ENCODE measurements around the gene RNF128. TPM values are rescaled to one million over a fixed set of nuclear protein-coding genes. Genes with fewer than 3 reads are reported as not detected.
A peak's percentile ranks its signal among the peaks of the same experiment; 100 is the strongest.

Gene RNF128
- total and polyA plus RNA-seq, 2 of the 13 experiments (the other 11 are each of a cell fraction or from before 2014, with no cell fraction given): 18.5 to 43.5 TPM

GRCh38 chrX:106716004-106716403 lies 10.5 kb upstream of the RNF128 start (continued):
- TF ChIP-seq, protein P1, sequence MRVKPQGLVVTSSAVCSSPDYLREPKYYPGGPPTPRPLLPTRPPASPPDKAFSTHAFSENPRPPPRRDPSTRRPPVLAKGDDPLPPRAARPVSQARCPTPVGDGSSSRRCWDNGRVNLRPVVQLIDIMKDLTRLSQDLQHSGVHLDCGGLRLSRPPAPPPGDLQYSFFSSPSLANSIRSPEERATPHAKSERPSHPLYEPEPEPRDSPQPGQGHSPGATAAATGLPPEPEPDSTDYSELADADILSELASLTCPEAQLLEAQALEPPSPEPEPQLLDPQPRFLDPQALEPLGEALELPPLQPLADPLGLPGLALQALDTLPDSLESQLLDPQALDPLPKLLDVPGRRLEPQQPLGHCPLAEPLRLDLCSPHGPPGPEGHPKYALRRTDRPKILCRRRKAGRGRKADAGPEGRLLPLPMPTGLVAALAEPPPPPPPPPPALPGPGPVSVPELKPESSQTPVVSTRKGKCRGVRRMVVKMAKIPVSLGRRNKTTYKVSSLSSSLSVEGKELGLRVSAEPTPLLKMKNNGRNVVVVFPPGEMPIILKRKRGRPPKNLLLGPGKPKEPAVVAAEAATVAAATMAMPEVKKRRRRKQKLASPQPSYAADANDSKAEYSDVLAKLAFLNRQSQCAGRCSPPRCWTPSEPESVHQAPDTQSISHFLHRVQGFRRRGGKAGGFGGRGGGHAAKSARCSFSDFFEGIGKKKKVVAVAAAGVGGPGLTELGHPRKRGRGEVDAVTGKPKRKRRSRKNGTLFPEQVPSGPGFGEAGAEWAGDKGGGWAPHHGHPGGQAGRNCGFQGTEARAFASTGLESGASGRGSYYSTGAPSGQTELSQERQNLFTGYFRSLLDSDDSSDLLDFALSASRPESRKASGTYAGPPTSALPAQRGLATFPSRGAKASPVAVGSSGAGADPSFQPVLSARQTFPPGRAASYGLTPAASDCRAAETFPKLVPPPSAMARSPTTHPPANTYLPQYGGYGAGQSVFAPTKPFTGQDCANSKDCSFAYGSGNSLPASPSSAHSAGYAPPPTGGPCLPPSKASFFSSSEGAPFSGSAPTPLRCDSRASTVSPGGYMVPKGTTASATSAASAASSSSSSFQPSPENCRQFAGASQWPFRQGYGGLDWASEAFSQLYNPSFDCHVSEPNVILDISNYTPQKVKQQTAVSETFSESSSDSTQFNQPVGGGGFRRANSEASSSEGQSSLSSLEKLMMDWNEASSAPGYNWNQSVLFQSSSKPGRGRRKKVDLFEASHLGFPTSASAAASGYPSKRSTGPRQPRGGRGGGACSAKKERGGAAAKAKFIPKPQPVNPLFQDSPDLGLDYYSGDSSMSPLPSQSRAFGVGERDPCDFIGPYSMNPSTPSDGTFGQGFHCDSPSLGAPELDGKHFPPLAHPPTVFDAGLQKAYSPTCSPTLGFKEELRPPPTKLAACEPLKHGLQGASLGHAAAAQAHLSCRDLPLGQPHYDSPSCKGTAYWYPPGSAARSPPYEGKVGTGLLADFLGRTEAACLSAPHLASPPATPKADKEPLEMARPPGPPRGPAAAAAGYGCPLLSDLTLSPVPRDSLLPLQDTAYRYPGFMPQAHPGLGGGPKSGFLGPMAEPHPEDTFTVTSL (CRISPR knock-in tag; IDR thresholded peaks at IDR 0.05; ENCODE audit: borderline replicate concordance): peak; percentile 30; the same call in 1 of the 2 replicates
- TF ChIP-seq ZNF768 (CRISPR knock-in tag; IDR thresholded peaks at IDR 0.05) (no peak), JUND (CRISPR knock-in tag; IDR thresholded peaks at IDR 0.05) (no peak), ATF1 (CRISPR knock-in tag; IDR thresholded peaks at IDR 0.05) (no peak), TAF15 (IDR thresholded peaks at IDR 0.05; ENCODE audit: low read depth, low read length, poor library complexity, severe bottlenecking) (no peak), ETV5 (CRISPR knock-in tag; IDR thresholded peaks at IDR 0.05; ENCODE audit: borderline replicate concordance) (0 out of 2 replicates have a peak, but pooled peaks have one; percentile 29), ZNF180 (CRISPR knock-in tag; IDR thresholded peaks at IDR 0.05; ENCODE audit: borderline replicate concordance, low read depth) (no peak), KDM6A (CRISPR knock-in tag; IDR thresholded peaks at IDR 0.05; ENCODE audit: low read depth) (0 out of 2 replicates have a peak, but pooled peaks have one; percentile 54), CBX1 (IDR thresholded peaks at IDR 0.05; ENCODE audit: low read depth) (no peak), ZNF720 (CRISPR knock-in tag; IDR thresholded peaks at IDR 0.05) (no peak), TEAD3 (CRISPR knock-in tag; optimal IDR thresholded peaks at IDR 0.05; ENCODE audit: borderline replicate concordance) (peak; percentile 93), MEIS1 (CRISPR knock-in tag; IDR thresholded peaks at IDR 0.05; ENCODE audit: borderline replicate concordance) (no peak), ZNF792 (CRISPR knock-in tag; IDR thresholded peaks at IDR 0.05) (0 out of 2 replicates have a peak, but pooled peaks have one; percentile 20), RARA (CRISPR knock-in tag; IDR thresholded peaks at IDR 0.05) (peak; percentile 27; the same call in 1 of the 2 replicates), NR2C2 (CRISPR knock-in tag; IDR thresholded peaks at IDR 0.05; ENCODE audit: borderline replicate concordance) (no peak), AFF4 (CRISPR knock-in tag; IDR thresholded peaks at IDR 0.05) (no peak)
- TF ChIP-seq, protein P2, sequence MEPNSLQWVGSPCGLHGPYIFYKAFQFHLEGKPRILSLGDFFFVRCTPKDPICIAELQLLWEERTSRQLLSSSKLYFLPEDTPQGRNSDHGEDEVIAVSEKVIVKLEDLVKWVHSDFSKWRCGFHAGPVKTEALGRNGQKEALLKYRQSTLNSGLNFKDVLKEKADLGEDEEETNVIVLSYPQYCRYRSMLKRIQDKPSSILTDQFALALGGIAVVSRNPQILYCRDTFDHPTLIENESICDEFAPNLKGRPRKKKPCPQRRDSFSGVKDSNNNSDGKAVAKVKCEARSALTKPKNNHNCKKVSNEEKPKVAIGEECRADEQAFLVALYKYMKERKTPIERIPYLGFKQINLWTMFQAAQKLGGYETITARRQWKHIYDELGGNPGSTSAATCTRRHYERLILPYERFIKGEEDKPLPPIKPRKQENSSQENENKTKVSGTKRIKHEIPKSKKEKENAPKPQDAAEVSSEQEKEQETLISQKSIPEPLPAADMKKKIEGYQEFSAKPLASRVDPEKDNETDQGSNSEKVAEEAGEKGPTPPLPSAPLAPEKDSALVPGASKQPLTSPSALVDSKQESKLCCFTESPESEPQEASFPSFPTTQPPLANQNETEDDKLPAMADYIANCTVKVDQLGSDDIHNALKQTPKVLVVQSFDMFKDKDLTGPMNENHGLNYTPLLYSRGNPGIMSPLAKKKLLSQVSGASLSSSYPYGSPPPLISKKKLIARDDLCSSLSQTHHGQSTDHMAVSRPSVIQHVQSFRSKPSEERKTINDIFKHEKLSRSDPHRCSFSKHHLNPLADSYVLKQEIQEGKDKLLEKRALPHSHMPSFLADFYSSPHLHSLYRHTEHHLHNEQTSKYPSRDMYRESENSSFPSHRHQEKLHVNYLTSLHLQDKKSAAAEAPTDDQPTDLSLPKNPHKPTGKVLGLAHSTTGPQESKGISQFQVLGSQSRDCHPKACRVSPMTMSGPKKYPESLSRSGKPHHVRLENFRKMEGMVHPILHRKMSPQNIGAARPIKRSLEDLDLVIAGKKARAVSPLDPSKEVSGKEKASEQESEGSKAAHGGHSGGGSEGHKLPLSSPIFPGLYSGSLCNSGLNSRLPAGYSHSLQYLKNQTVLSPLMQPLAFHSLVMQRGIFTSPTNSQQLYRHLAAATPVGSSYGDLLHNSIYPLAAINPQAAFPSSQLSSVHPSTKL (CRISPR knock-in tag; IDR thresholded peaks at IDR 0.05): peak; percentile 90

Measured in HepG2 (cell line).